ENCODE measurements around the gene CA6.
"Not testable (repeated sequence)": the region's sequence is repeated elsewhere in the genome, so short reads cannot be mapped to it uniquely, and the experiment has no call there.

CA6 gene

GRCh38 chr1:8976338-8976737 is 30.7 kb downstream of the CA6 start:
- DNase-seq = no peak

GRCh38 chr1:8976896-8977450 is 31.3 kb downstream of the CA6 start:
- DNase-seq = no peak

GRCh38 chr1:8980656-8981055 is 35.0 kb downstream of the CA6 start:
- peak in 1 of 2 donors; percentile 12 for DNase-seq

- no peak for DNase-seq
Measured at GRCh38 chr1:8981169-8981568, 35.5 kb downstream of the CA6 start.

GRCh38 chr1:8984203-8984602 is 38.5 kb downstream of the CA6 start:
- no peak for DNase-seq

- no peak for DNase-seq
Measured at GRCh38 chr1:8984990-8985389, 39.3 kb downstream of the CA6 start.

- DNase-seq = no peak
Measured at GRCh38 chr1:8985915-8986813, 40.5 kb downstream of the CA6 start.

GRCh38 chr1:8986814-8987190 is 41.1 kb downstream of the CA6 start:
- DNase-seq = no peak

- peak; percentile 16 to 65 for DNase-seq
Measured at GRCh38 chr1:8987881-8988617, 42.4 kb downstream of the CA6 start.

GRCh38 chr1:8988618-8988967 is 42.9 kb downstream of the CA6 start:
- DNase-seq = no peak

GRCh38 chr1:8989061-8989460 is 43.4 kb downstream of the CA6 start:
- no peak for DNase-seq

- no peak for DNase-seq
Measured at GRCh38 chr1:8989821-8990220, 44.2 kb downstream of the CA6 start.

- no peak for DNase-seq
Measured at GRCh38 chr1:8992936-8993687, 47.4 kb downstream of the CA6 start.

GRCh38 chr1:8993962-8994675 is 48.5 kb downstream of the CA6 start:
- not testable (repeated sequence) for DNase-seq

GRCh38 chr1:9001534-9002214 is 56.0 kb downstream of the CA6 start:
- DNase-seq = not testable (repeated sequence)

GRCh38 chr1:9002215-9002560 is 56.5 kb downstream of the CA6 start:
- not testable (repeated sequence) for DNase-seq

GRCh38 chr1:9004031-9004699 is 58.5 kb downstream of the CA6 start:
- DNase-seq = no peak

- DNase-seq = peak; percentile 77 to 96
Measured at GRCh38 chr1:9004700-9005394, 59.2 kb downstream of the CA6 start.

- DNase-seq = no peak
Measured at GRCh38 chr1:9005395-9005708, 59.7 kb downstream of the CA6 start.

- DNase-seq = no peak
Measured at GRCh38 chr1:9006956-9007615, 61.4 kb downstream of the CA6 start.
